Measurements from ENCODE around the gene CYP26B1. TPM values are rescaled to one million over a fixed set of nuclear protein-coding genes. Genes with fewer than 3 reads are reported as not detected.
"Not testable (repeated sequence)": the region's sequence is repeated elsewhere in the genome, so short reads cannot be mapped to it uniquely, and the experiment has no call there.

The CYP26B1 gene
- total RNA-seq, 2 donors from 2014 or later: 1.0 to 1.9 TPM

DNA sequence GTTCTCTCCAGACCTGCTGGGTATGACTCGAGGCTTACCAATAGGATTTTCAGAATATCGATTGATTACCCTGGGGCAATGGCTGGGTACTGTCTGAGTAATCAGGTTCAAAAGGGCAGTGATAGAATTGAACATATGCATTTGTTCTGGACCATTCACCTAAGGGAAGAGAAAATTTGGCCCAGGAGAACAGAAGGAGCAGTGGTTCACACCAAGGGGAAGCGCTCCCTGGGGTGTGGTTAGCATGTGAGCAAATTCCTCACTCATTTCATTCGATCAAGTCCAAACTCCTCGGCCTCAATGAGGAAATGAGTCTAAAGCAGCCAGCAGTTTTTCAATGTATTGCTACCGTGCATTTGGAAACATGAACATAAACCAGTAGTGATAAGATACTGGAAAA is 55.6 kb downstream of the CYP26B1 start:
- no peaks in the 10 kb centered on the region for H3K9me3 ChIP-seq
- no peaks in the 10 kb centered on the region for H3K4me1 ChIP-seq
- no peak overlapping the region for H3K27ac ChIP-seq
- H3K36me3 ChIP-seq: no peaks in the 10 kb centered on the region
- H3K27me3 ChIP-seq: no peaks in the 10 kb centered on the region
- H3K9ac ChIP-seq (ENCODE audit: low read depth in 2 of 2, low read length in 2 of 2): no peak overlapping the region
- H3K4me3 ChIP-seq: no peak overlapping the region
- TF ChIP-seq, protein P1, sequence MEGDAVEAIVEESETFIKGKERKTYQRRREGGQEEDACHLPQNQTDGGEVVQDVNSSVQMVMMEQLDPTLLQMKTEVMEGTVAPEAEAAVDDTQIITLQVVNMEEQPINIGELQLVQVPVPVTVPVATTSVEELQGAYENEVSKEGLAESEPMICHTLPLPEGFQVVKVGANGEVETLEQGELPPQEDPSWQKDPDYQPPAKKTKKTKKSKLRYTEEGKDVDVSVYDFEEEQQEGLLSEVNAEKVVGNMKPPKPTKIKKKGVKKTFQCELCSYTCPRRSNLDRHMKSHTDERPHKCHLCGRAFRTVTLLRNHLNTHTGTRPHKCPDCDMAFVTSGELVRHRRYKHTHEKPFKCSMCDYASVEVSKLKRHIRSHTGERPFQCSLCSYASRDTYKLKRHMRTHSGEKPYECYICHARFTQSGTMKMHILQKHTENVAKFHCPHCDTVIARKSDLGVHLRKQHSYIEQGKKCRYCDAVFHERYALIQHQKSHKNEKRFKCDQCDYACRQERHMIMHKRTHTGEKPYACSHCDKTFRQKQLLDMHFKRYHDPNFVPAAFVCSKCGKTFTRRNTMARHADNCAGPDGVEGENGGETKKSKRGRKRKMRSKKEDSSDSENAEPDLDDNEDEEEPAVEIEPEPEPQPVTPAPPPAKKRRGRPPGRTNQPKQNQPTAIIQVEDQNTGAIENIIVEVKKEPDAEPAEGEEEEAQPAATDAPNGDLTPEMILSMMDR (IDR thresholded peaks at IDR 0.05): no peak
- intact Hi-C loops (cut with DNase I): no loop called here
- DNase-seq: peak; percentile 31

DNA sequence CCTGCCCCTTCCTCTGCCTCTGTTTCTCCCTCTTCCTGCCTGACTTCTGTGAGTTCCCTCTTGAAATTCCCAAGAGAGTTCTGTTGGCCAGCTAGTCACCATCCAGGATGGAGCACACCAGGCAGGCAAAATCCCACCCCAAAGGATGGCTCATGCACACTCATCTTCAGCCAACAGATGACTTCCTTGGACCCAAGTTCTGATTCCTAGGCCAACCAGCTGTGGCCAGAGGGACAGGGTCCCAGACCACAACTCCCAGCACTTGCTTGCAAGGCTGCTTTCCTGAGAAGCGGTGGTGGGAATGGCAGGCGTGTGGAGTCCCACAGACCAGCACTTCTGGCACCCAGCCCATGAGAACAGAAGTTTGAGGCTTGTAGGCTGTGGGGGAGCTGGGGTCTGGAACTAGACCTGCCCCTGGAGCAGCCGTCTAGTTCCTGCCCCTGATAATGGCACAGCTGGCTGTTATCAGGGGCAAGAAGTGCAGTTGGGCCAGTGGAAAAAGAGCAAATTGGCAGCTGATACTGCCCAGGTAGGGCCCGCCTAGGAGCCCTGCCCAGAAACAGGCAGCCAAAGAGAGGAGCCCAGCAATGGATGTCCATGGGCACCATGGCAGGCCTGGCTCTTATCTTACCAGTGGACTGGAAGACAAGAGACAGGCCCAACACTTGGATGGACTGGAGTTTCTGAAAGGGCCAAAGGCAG is 56.7 kb downstream of the CYP26B1 start:
- no peak overlapping the region for H3K4me3 ChIP-seq

DNA sequence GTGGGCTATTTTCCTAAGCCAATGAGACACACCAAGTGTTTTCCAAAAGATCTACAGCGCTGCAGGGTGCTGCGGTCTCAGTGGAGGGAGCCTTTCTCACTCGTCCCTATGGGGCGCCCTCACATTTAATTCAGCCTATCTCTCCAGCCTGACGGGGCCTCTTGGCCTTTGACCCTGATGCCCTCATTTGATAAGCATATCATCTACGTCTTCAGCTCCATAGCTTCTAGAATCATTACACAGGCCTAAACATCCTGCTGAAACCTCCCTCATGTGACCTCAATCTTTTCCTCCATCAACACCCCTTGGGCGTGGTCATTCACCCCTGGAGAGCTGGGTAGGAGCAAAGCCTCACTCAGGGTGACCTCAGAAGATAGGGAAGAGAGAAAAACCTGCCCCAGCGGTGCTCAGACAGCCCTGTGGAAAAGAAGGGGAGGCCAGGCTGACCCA is 57.4 kb downstream of the CYP26B1 start:
- H3K4me1 ChIP-seq: no peaks in the 10 kb centered on the region
- H3K27me3 ChIP-seq: no peaks in the 10 kb centered on the region
- H3K9me3 ChIP-seq: no peaks in the 10 kb centered on the region
- DNase-seq: no peak
- no peaks in the 10 kb centered on the region for H3K36me3 ChIP-seq
- no peak overlapping the region for H3K9ac ChIP-seq (ENCODE audit: low read depth in 2 of 2, low read length in 2 of 2)
- intact Hi-C loops (cut with DNase I): no loop called here
- H3K27ac ChIP-seq: no peak overlapping the region
- TF ChIP-seq, protein P1 (IDR thresholded peaks at IDR 0.05): no peak
- no peak overlapping the region for H3K4me3 ChIP-seq

More for the DNA sequence above, 56.7 kb downstream of the CYP26B1 start:
- Histone ChIP-seq H3K9ac (ENCODE audit: low read depth in 2 of 2, low read length in 2 of 2) (no peak overlapping the region), H3K9me3 (no peaks in the 10 kb centered on the region), H3K4me1 (no peaks in the 10 kb centered on the region), H3K36me3 (no peaks in the 10 kb centered on the region), H3K27ac (no peak overlapping the region), H3K27me3 (no peaks in the 10 kb centered on the region)
- no peak for DNase-seq
- TF ChIP-seq, protein P1 (IDR thresholded peaks at IDR 0.05): no peak
- intact Hi-C loops (cut with DNase I): no loop called here

DNA sequence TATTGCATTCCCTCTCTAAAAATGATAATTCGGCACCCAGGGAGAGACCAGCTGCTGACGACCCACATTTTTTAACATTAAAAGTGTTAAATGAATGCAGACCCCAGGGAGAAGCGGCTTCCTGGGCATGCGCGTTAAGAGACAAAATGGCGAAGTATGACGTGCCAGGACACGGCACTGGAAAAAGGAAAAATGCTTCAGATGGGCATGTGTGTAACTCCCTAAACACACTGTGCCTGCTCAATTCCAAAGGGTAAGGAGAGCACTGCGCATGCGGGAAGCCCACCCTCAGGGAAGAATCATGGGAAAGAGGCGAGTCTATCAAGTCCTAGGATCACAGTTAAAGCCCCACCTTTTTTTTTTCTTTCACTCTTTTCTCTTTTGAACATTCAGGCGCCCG is 58.1 kb downstream of the CYP26B1 start:
- H3K27me3 ChIP-seq: no peaks in the 10 kb centered on the region
- intact Hi-C loops (cut with DNase I): no loop called here
- H3K9ac ChIP-seq (ENCODE audit: low read depth in 2 of 2, low read length in 2 of 2): no peak overlapping the region
- no peaks in the 10 kb centered on the region for H3K36me3 ChIP-seq
- no peak for DNase-seq
- no peak overlapping the region for H3K4me3 ChIP-seq
- TF ChIP-seq, protein P1 (IDR thresholded peaks at IDR 0.05): no peak
- H3K9me3 ChIP-seq: no peaks in the 10 kb centered on the region
- no peaks in the 10 kb centered on the region for H3K4me1 ChIP-seq
- H3K27ac ChIP-seq: no peak overlapping the region

DNA sequence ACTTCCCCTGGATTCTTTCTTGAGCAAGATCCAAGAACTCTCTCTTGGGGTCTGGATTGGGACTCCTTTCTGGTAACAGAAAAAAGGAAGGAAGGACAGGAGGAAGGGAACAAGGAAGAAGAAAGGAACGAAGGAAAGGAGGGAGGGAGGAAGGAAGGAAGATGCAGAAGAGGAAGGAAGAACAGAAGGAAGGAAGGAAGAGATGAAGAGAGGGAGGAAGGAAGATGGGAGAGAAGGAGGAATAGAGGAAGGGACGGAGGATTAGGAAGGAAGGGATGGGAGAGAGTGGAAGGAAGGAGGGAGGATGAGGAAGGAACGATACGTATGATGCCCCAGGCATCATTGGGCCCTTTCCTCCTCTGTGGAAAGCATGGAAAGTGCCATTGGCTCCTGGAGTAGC is 58.6 kb downstream of the CYP26B1 start:
- intact Hi-C loops (cut with DNase I): no loop called here
- Histone ChIP-seq H3K4me3 (no peak overlapping the region), H3K9me3 (no peaks in the 10 kb centered on the region), H3K36me3 (no peaks in the 10 kb centered on the region), H3K9ac (ENCODE audit: low read depth in 2 of 2, low read length in 2 of 2) (no peak overlapping the region), H3K27me3 (no peaks in the 10 kb centered on the region), H3K4me1 (no peaks in the 10 kb centered on the region), H3K27ac (no peak overlapping the region)
- no peak for DNase-seq
- TF ChIP-seq, protein P1 (IDR thresholded peaks at IDR 0.05): no peak

DNA sequence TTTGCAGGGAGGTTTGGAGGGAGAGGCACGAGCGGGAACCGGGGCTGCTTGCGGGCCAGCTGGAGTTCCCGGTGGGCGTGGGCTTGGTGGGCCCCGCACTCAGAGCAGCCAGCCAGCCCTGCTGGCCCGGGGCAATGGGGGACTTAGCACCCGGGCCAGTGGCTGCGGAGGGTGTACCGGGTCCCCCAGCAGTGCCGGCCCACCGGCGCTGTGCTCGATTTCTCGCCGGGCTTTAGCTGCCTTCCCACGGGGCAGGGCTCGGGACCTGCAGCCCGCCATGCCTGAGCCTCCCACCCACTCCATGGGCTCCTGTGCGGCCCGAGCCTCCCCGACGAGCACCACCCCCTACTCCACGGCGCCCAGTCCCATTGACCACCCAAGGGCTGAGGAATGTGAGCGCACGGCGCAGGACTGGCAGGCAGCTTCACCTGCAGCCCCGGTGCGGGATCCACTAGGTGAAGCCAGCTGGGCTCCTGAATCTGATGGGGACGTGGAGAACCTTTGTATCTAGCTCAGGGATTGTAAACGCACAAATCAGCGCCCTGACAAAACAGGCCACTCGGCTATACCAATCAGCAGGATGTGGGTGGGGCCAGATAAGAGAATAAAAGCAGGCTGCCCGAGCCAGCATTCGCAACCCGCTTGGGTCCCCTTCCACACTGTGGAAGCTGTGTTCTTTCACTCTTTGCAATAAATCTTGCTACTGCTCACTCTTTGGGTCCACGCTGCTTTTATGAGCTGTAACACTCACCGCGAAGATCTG is 60.6 kb downstream of the CYP26B1 start:
- DNase-seq; H3K9me3 ChIP-seq; H3K27me3 ChIP-seq; H3K4me1 ChIP-seq; H3K36me3 ChIP-seq; intact Hi-C loops (cut with DNase I); H3K9ac ChIP-seq (ENCODE audit: low read depth in 2 of 2, low read length in 2 of 2); H3K4me3 ChIP-seq; H3K27ac ChIP-seq: not testable (repeated sequence)
